CD4-positive, alpha-beta T cell (primary cell): ENCODE measurements around the gene MBNL2. TPM values are rescaled to one million over a fixed set of nuclear protein-coding genes. Genes with fewer than 3 reads are reported as not detected.

Experiments
- ATAC-seq: fragments of 200-7000 bp; cut with Tn5 transposase; one replicate; pipeline ENCODE4 v1.10.0; 2022; ENCODE audit warnings: mild to moderate bottlenecking; ENCODE audit not compliant: poor library complexity
- CTCF ChIA-PET: fragments of 350-600 bp; sonication (Branson Sonifier 250); formaldehyde crosslinking; loops from one replicate; lab custom pipeline; 2021; ENCODE audit warnings: antibody characterized with exemption, inconsistent platforms; lab: Charles Lee
- POLR2A ChIA-PET: fragments of 350-600 bp; sonication (Branson Sonifier 250); formaldehyde crosslinking; loops from one replicate; lab custom pipeline; 2021; ENCODE audit warnings: antibody characterized with exemption, inconsistent platforms; lab: Charles Lee
- DNase-seq, 14 experiments: peaks; one replicate each; pipeline ENCODE4 v3.0.0-alpha.2; 2013 to 2020; ENCODE audit warnings: mixed read lengths in 2 of 14
- H3K27ac ChIP-seq, 2 donors: one replicate each; pipeline versions ENCODE4 v1.5.1 to v1.7.0; 2013; ENCODE audit warnings: low read length in 2 of 2, low read depth in 1 of 2, mild to moderate bottlenecking in 1 of 2
- H3K27me3 ChIP-seq, 2 experiments: 1 replicate in 1 of 2; 2 replicates in 1 of 2; pipeline versions ENCODE4 v1.6.1 to v1.7.0; 2013; ENCODE audit warnings: low read length in 2 of 2, control low read depth in 1 of 2, mild to moderate bottlenecking in 1 of 2, moderate library complexity in 1 of 2; ENCODE audit not compliant: insufficient read depth in 2 of 2, control insufficient read depth in 1 of 2
- H3K36me3 ChIP-seq: one replicate; pipeline ENCODE4 v1.6.1; 2013; ENCODE audit warnings: low read length, control low read depth; ENCODE audit not compliant: insufficient read depth
- H3K4me1 ChIP-seq: one replicate; pipeline ENCODE4 v1.6.1; 2013; ENCODE audit warnings: low read length, control low read depth; ENCODE audit not compliant: insufficient read depth
- H3K4me3 ChIP-seq: one replicate; pipeline ENCODE4 v1.5.1; 2013; ENCODE audit warnings: mild to moderate bottlenecking, low read length, moderate library complexity
- H3K9me3 ChIP-seq, 2 experiments: 1 replicate in 1 of 2; 2 replicates in 1 of 2; pipeline versions ENCODE4 v1.6.1 to v1.7.0; 2013; ENCODE audit warnings: low read length in 2 of 2, mild to moderate bottlenecking in 2 of 2, control low read depth in 1 of 2, moderate library complexity in 1 of 2; ENCODE audit not compliant: control insufficient read depth in 1 of 2, insufficient read depth in 1 of 2
- H3K27ac Mint-ChIP-seq: one replicate; pipeline ENCODE4 v1.8.0; 2020; ENCODE audit warnings: mixed read lengths
- H3K27me3 Mint-ChIP-seq: one replicate; pipeline ENCODE4 v1.8.0; 2021; ENCODE audit warnings: mixed read lengths
- H3K36me3 Mint-ChIP-seq: one replicate; pipeline ENCODE4 v1.8.0; 2021; ENCODE audit warnings: low read depth, mixed read lengths
- H3K4me1 Mint-ChIP-seq: one replicate; pipeline ENCODE4 v1.8.0; 2021; ENCODE audit warnings: low read depth, mixed read lengths
- H3K4me3 Mint-ChIP-seq: one replicate; pipeline ENCODE4 v1.8.0; 2020; ENCODE audit warnings: mild to moderate bottlenecking, mixed read lengths
- H3K9me3 Mint-ChIP-seq: one replicate; pipeline ENCODE4 v1.8.0; 2020; ENCODE audit warnings: mixed read lengths
- CTCF ChIP-seq: fragments of 200-600 bp; IDR thresholded peaks from one replicate; pipeline ENCODE4 v1.8.0; 2022; ENCODE audit warnings: antibody characterized with exemption, mild to moderate bottlenecking
- intact Hi-C, 2 experiments: fragments of 100-400 bp; cut with DNase I in 1 of 2; cut with micrococcal nuclease in 1 of 2; formaldehyde crosslinking; loops; one replicate each; pipeline versions ENCODE4 v1.15.1 to v1.9.0; 2023 to 2025; cut with DNase I, micrococcal nuclease
- total RNA-seq, 174 experiments: library from RNA in 2 of 174; stranded (reverse) in 2 of 174; gene quantifications; one replicate each; pipeline ENCODE4 v1.2.3 and lab custom pipeline; 2021 to 2026

MBNL2 gene
- total RNA-seq, 2 experiments from 2014 or later = 35.9 to 36.0 TPM

GRCh38 chr13:97274829-97275649, 52.9 kb downstream of the MBNL2 start:
- no peaks in the 10 kb centered on the region for H3K27me3 Mint-ChIP-seq
- Histone ChIP-seq H3K9me3 (no peaks in the 10 kb centered on the region), H3K4me1 (no peaks in the 10 kb centered on the region), H3K27ac (no peak overlapping the region), H3K36me3 (peaks cover 19% of the 10 kb centered on the region), H3K4me3 (no peak overlapping the region), H3K27me3 (no peaks in the 10 kb centered on the region)
- no peak for TF ChIP-seq CTCF
- H3K4me1 Mint-ChIP-seq = peaks cover 70% of the 10 kb centered on the region
- CTCF ChIA-PET = no interaction called here
- POLR2A ChIA-PET = no interaction called here
- peaks cover 42% of the 10 kb centered on the region for H3K36me3 Mint-ChIP-seq
- intact Hi-C loops = no loop called here
- no peak overlapping the region for H3K4me3 Mint-ChIP-seq
- no peak overlapping the region for H3K27ac Mint-ChIP-seq
- ATAC-seq (no peak), DNase-seq (no peak)
- no peaks in the 10 kb centered on the region for H3K9me3 Mint-ChIP-seq

GRCh38 chr13:97275776-97276501, 53.8 kb downstream of the MBNL2 start:
- ATAC-seq (no peak), DNase-seq (no peak)
- no peaks in the 10 kb centered on the region for H3K27me3 ChIP-seq
- H3K36me3 ChIP-seq = peaks cover 19% of the 10 kb centered on the region
- no peak overlapping the region for H3K27ac ChIP-seq
- CTCF ChIA-PET = no interaction called here
- Mint-ChIP-seq H3K27me3 (no peaks in the 10 kb centered on the region), H3K4me3 (no peak overlapping the region), H3K9me3 (no peaks in the 10 kb centered on the region), H3K4me1 (peaks cover 74% of the 10 kb centered on the region), H3K36me3 (peaks cover 48% of the 10 kb centered on the region), H3K27ac (no peak overlapping the region)
- no peak overlapping the region for H3K4me3 ChIP-seq
- H3K4me1 ChIP-seq = peaks cover 5% of the 10 kb centered on the region
- POLR2A ChIA-PET = no interaction called here
- H3K9me3 ChIP-seq = no peaks in the 10 kb centered on the region
- intact Hi-C loops = no loop called here
- TF ChIP-seq CTCF = no peak

GRCh38 chr13:97276862-97277269, 54.7 kb downstream of the MBNL2 start:
- H3K4me1 ChIP-seq = peaks cover 7% of the 10 kb centered on the region
- H3K4me3 ChIP-seq = no peak overlapping the region
- DNase-seq (no peak), ATAC-seq (no peak)
- H3K36me3 Mint-ChIP-seq = peaks cover 49% of the 10 kb centered on the region
- no peak overlapping the region for H3K4me3 Mint-ChIP-seq
- H3K9me3 ChIP-seq = no peaks in the 10 kb centered on the region
- H3K27ac ChIP-seq = no peak overlapping the region
- peaks cover 19% of the 10 kb centered on the region for H3K36me3 ChIP-seq
- no peaks in the 10 kb centered on the region for H3K9me3 Mint-ChIP-seq
- ChIA-PET CTCF (no interaction called here), POLR2A (no interaction called here)
- peaks cover 77% of the 10 kb centered on the region for H3K4me1 Mint-ChIP-seq
- no peak for TF ChIP-seq CTCF
- intact Hi-C loops = no loop called here
- H3K27me3 Mint-ChIP-seq = no peaks in the 10 kb centered on the region
- no peak overlapping the region for H3K27ac Mint-ChIP-seq
- H3K27me3 ChIP-seq = no peaks in the 10 kb centered on the region
